Stimulated activated naive CD8-positive, alpha-beta T cell treated with anti-CD3 and anti-CD28 coated beads, Interleukin-15, Interleukin-2, amounts not matched to agents 100 ng/mL and 50 ng/mL, for 24 hours (primary cell): Measurements from ENCODE around the gene CFAP91.

Experiments used
- H3K27ac Mint-ChIP-seq: one replicate; pipeline ENCODE4 v1.8.0; 2021; ENCODE audit warnings: mild to moderate bottlenecking, mixed read lengths
- H3K27me3 Mint-ChIP-seq: one replicate; pipeline ENCODE4 v1.8.0; 2021; ENCODE audit warnings: mixed read lengths
- H3K36me3 Mint-ChIP-seq: one replicate; pipeline ENCODE4 v1.8.0; 2021; ENCODE audit warnings: low read depth, mixed read lengths
- H3K4me1 Mint-ChIP-seq: one replicate; pipeline ENCODE4 v1.8.0; 2021; ENCODE audit warnings: low read depth, mixed read lengths
- H3K4me3 Mint-ChIP-seq: one replicate; pipeline ENCODE4 v1.8.0; 2021; ENCODE audit warnings: mild to moderate bottlenecking, mixed read lengths
- H3K9me3 Mint-ChIP-seq: one replicate; pipeline ENCODE4 v1.8.0; 2021; ENCODE audit warnings: mixed read lengths

CFAP91 gene

DNA sequence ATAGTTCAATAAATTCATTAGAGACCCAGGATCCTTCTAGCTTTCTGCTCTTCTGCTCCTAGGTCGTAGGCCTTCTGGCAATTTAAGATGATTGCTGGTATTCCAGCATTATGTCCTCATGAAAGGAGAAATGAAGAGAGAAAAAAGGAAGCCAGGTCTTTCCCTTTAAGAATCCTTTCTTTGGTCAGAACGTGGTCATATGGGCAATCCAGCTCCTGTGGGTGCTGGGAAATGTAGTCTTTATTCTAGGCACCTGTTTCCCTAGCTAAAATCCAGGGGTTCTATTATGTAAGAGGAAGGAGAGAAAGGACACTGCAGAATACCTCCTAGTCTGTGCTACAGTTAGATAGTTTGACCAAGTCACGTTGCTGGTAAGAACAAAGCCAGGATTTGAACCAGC lies 43.6 kb downstream of the CFAP91 start:
- Mint-ChIP-seq H3K4me3 (no peak overlapping the region), H3K36me3 (no peaks in the 10 kb centered on the region), H3K4me1 (no peaks in the 10 kb centered on the region), H3K27me3 (peaks cover 37% of the 10 kb centered on the region), H3K9me3 (no peaks in the 10 kb centered on the region), H3K27ac (no peak overlapping the region)

DNA sequence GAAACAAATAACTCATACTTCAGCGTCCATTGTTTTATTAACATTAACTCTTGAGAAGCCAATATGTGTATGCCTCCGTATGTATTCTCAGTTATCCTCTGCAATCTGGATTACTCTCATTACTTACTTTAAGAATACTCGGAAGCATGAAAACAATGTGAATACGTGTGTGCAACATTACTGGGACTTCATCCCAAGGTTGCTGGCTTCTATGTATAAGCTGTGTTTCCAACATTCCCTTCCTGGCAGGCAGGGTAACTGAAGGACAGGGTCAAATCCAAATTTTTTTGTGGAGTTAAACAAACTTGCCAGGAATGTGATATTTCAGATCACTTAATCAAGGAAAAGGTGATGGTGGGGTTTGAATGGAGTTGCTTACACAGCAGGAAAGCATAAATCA lies 44.5 kb downstream of the CFAP91 start:
- Mint-ChIP-seq H3K9me3 (no peaks in the 10 kb centered on the region), H3K27ac (no peak overlapping the region), H3K27me3 (peaks cover 37% of the 10 kb centered on the region), H3K36me3 (no peaks in the 10 kb centered on the region), H3K4me3 (no peak overlapping the region), H3K4me1 (no peaks in the 10 kb centered on the region)

GRCh38 chr3:119748991-119749390 lies 46.2 kb downstream of the CFAP91 start:
- Mint-ChIP-seq H3K36me3 (no peaks in the 10 kb centered on the region), H3K4me1 (no peaks in the 10 kb centered on the region), H3K27ac (no peak overlapping the region), H3K4me3 (no peak overlapping the region), H3K27me3 (peaks cover 31% of the 10 kb centered on the region), H3K9me3 (peaks cover 3% of the 10 kb centered on the region)

- Mint-ChIP-seq H3K4me3 (no peak overlapping the region), H3K4me1 (no peaks in the 10 kb centered on the region), H3K36me3 (no peaks in the 10 kb centered on the region), H3K27me3 (peaks cover 34% of the 10 kb centered on the region), H3K9me3 (peaks cover 5% of the 10 kb centered on the region), H3K27ac (no peak overlapping the region)
Observed at GRCh38 chr3:119751423-119751822, 48.6 kb downstream of the CFAP91 start.
